ENCODE results near the gene GHRH. TPM values are rescaled to one million over a fixed set of nuclear protein-coding genes. Genes with fewer than 3 reads are reported as not detected.

GHRH gene
- total RNA-seq, 1 donor from 2014 or later = not detected

DNA sequence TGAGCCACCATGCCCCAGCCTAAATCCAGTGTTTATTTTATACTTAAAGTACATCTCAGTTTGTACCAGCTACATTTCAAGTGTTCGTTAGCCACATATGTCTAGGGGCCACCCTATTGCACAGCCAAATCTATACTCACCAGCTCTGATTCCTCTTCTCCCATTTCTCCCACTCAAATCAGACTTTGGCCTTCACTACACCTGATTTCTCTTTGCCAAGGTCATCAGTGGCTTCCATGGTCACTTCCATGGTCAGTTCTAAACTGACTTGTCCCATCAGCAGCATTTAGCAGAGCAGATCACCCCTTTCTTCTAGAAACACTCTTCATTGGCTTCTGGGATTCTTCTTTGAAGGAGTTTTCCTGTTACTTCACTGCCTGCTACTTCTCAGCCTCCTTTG, 14.1 kb downstream of the GHRH start:
- DNase-seq (ENCODE audit: low spot score, unreplicated experiment) = no peak
- no peak overlapping the region for H3K4me3 Mint-ChIP-seq (ENCODE audit: low read depth)
- TF ChIP-seq, protein P1, sequence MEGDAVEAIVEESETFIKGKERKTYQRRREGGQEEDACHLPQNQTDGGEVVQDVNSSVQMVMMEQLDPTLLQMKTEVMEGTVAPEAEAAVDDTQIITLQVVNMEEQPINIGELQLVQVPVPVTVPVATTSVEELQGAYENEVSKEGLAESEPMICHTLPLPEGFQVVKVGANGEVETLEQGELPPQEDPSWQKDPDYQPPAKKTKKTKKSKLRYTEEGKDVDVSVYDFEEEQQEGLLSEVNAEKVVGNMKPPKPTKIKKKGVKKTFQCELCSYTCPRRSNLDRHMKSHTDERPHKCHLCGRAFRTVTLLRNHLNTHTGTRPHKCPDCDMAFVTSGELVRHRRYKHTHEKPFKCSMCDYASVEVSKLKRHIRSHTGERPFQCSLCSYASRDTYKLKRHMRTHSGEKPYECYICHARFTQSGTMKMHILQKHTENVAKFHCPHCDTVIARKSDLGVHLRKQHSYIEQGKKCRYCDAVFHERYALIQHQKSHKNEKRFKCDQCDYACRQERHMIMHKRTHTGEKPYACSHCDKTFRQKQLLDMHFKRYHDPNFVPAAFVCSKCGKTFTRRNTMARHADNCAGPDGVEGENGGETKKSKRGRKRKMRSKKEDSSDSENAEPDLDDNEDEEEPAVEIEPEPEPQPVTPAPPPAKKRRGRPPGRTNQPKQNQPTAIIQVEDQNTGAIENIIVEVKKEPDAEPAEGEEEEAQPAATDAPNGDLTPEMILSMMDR (IDR thresholded peaks at IDR 0.05; ENCODE audit: unreplicated experiment) = no peak
- no peak overlapping the region for H3K27ac Mint-ChIP-seq
- no peaks in the 10 kb centered on the region for H3K9me3 Mint-ChIP-seq (ENCODE audit: low read depth)
- H3K27me3 Mint-ChIP-seq = no peaks in the 10 kb centered on the region
- peaks cover 14% of the 10 kb centered on the region for H3K36me3 Mint-ChIP-seq (ENCODE audit: insufficient read depth)
- peaks cover 7% of the 10 kb centered on the region for H3K4me1 Mint-ChIP-seq (ENCODE audit: low read depth)

DNA sequence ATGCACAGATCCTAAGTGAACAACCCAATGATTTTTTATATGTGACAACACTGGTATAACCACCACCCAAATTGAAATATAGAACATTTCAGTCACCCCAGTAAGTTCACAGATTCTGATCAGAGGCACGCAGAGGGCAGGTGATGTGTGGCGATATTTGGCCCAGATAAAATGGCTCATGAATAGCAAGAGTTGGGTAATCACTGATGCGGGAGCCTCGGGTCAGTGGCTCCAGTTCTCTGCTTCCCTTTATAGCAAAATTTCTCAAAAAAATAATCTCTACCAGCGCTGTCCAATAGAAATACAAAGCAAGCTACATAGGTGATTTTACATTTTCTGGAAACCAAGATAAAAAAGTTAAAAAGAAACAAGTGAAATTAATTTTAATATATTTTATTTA, 14.9 kb downstream of the GHRH start:
- no peak overlapping the region for H3K4me3 Mint-ChIP-seq (ENCODE audit: low read depth)
- no peaks in the 10 kb centered on the region for H3K27me3 Mint-ChIP-seq
- DNase-seq (ENCODE audit: low spot score, unreplicated experiment) = no peak
- peaks cover 3% of the 10 kb centered on the region for H3K4me1 Mint-ChIP-seq (ENCODE audit: low read depth)
- TF ChIP-seq, protein P1 (IDR thresholded peaks at IDR 0.05; ENCODE audit: unreplicated experiment) = no peak
- no peak overlapping the region for H3K27ac Mint-ChIP-seq
- H3K36me3 Mint-ChIP-seq (ENCODE audit: insufficient read depth) = peaks cover 16% of the 10 kb centered on the region
- no peaks in the 10 kb centered on the region for H3K9me3 Mint-ChIP-seq (ENCODE audit: low read depth)

DNA sequence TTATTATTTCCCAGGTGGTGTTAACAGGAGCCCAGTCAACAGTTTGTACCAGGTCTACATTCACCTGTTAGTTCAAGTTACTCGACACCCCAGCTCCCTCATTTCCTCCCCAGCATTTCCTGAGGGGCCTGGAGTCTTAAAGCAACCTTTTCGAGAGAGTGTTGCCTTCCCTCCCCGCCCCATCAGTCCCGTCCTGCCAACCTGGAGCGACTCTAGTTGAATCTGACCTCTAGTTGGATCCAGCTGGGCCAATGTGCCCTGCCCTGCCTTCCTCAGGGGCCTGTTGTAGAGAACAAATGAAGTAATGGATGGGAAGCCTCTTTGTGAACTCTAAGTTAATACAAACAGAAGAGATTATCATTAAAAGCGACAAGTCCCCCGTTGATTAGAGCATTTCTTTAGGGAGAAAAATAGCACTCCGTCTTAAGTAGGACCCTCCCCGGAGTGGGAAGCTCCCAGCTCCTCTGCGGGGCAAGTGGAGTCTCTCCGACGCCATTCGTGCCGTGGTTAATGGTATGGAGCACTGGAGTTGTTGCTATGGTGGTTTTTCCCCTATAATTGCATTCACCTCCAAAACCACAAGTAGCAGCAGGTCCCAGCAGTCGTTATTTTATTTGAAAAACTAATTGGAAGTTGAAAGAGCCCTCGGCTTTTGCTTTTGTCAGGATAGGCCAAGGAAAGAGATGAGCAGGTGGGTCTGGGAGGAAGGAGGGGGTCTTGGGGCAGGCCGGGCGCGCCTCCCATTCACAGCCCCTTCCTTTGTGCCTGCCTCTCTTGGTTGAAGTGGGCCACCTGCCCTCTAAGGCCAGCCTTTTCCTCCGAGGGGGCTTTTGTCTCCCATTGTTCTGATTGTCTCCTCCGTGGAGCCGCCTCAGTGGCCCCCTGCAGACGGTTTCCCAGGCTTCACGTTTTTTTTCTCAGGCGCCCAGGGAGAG, 16.1 kb downstream of the GHRH start:
- TF ChIP-seq, protein P1 (IDR thresholded peaks at IDR 0.05; ENCODE audit: unreplicated experiment) = no peak
- H3K27me3 Mint-ChIP-seq = no peaks in the 10 kb centered on the region
- H3K27ac Mint-ChIP-seq = peak overlapping the region; percentile 59
- H3K4me3 Mint-ChIP-seq (ENCODE audit: low read depth) = no peak overlapping the region
- peaks cover 20% of the 10 kb centered on the region for H3K36me3 Mint-ChIP-seq (ENCODE audit: insufficient read depth)
- peaks cover 3% of the 10 kb centered on the region for H3K4me1 Mint-ChIP-seq (ENCODE audit: low read depth)
- H3K9me3 Mint-ChIP-seq (ENCODE audit: low read depth) = no peaks in the 10 kb centered on the region
- no peak for DNase-seq (ENCODE audit: low spot score, unreplicated experiment)

DNA sequence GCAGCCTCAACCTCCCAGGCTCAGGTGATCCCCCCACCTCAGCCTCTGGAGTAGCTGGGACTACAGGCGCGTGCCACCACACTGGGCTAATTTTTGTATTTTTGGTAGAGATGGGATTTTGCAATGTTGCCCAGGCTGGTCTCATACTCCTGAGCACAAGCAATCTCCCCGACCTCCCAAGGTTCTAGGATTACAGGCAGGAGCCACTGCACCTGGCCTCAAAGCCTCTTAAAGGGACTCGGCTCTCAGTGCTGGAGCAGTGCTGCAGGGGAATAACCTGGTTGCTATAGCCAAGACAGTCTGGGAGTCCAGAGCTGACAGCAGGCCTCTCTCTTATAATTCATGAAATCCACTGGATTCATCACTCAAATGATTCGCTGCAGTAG, 17.0 kb downstream of the GHRH start:
- Mint-ChIP-seq H3K4me3 (ENCODE audit: low read depth) (no peak overlapping the region), H3K27me3 (no peaks in the 10 kb centered on the region), H3K36me3 (ENCODE audit: insufficient read depth) (peaks cover 21% of the 10 kb centered on the region)

DNA sequence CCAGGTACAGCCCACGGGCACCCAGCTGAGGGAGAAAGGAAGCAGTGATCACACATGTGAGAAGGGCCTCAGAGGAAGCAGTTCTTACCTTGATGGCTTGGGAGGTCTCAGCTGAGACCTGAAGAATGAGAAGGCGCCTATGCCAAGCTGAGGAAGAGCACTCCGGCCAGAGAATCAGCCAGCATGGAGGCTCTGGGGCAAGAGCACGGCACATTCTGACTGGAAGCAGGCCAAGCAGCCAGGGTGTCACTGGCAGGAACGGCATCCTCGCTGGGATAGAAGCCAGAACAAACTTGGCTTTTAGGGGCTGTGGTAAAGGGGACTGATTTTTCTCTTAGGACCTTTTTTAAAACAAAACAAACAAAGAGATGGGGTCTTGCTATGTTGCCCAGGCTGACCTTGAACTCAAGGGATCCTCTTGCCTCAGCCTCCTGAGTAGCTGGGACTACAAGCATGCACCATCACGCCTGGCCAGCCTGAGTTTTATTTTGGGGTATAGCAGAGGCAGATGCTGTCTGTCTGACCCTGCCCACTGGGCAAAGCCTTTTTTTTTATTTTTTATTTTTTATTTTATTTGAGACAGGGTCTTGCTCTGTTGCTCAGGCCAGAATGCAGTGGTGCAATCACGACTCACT, 17.6 kb downstream of the GHRH start:
- H3K27me3 Mint-ChIP-seq = no peaks in the 10 kb centered on the region
- no peak overlapping the region for H3K4me3 Mint-ChIP-seq (ENCODE audit: low read depth)
- no peaks in the 10 kb centered on the region for H3K9me3 Mint-ChIP-seq (ENCODE audit: low read depth)
- no peaks in the 10 kb centered on the region for H3K4me1 Mint-ChIP-seq (ENCODE audit: low read depth)
- DNase-seq (ENCODE audit: low spot score, unreplicated experiment) = no peak
- no peak overlapping the region for H3K27ac Mint-ChIP-seq
- H3K36me3 Mint-ChIP-seq (ENCODE audit: insufficient read depth) = peaks cover 21% of the 10 kb centered on the region
- TF ChIP-seq, protein P1 (IDR thresholded peaks at IDR 0.05; ENCODE audit: unreplicated experiment) = no peak

More for the DNA sequence above, 17.0 kb downstream of the GHRH start:
- TF ChIP-seq, protein P1 (IDR thresholded peaks at IDR 0.05; ENCODE audit: unreplicated experiment) = no peak
- H3K27ac Mint-ChIP-seq = no peak overlapping the region
- DNase-seq (ENCODE audit: low spot score, unreplicated experiment) = no peak
- no peaks in the 10 kb centered on the region for H3K4me1 Mint-ChIP-seq (ENCODE audit: low read depth)
- no peaks in the 10 kb centered on the region for H3K9me3 Mint-ChIP-seq (ENCODE audit: low read depth)

All from progenitor cell of endocrine pancreas (in vitro differentiated cells).